ENCODE measurements around the gene TMEM45A.

DNA sequence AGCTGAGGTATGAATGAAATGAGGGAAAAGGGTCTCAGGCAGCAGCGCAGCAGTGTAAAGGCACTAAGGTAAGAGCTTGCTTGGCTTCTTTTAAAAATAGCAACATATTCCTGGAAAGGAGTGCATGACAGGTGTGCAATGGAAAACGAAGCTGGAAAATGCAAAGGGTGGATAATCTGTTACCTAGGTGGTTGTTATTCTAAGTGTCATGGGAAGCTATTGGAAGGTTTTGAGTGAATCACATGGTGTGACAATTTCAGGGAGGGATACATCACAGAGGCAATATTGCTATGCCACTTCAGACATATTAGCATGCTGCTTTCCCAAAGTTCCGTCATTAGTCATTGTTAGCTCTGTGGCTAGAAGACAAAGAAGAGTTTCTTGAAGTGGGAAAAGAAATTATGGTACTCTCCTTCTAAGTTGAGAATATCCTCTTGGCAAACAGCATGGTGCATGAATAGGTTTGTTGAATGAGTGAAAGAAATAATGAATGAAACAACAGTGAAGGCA, 28.7 kb upstream of the TMEM45A start:
- TF ChIP-seq, protein P1, sequence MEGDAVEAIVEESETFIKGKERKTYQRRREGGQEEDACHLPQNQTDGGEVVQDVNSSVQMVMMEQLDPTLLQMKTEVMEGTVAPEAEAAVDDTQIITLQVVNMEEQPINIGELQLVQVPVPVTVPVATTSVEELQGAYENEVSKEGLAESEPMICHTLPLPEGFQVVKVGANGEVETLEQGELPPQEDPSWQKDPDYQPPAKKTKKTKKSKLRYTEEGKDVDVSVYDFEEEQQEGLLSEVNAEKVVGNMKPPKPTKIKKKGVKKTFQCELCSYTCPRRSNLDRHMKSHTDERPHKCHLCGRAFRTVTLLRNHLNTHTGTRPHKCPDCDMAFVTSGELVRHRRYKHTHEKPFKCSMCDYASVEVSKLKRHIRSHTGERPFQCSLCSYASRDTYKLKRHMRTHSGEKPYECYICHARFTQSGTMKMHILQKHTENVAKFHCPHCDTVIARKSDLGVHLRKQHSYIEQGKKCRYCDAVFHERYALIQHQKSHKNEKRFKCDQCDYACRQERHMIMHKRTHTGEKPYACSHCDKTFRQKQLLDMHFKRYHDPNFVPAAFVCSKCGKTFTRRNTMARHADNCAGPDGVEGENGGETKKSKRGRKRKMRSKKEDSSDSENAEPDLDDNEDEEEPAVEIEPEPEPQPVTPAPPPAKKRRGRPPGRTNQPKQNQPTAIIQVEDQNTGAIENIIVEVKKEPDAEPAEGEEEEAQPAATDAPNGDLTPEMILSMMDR (IDR thresholded peaks at IDR 0.05), result no peak
- no peak for TF ChIP-seq ZBTB21 (CRISPR knock-in tag; IDR thresholded peaks at IDR 0.05; ENCODE audit: borderline replicate concordance)
- no peak for TF ChIP-seq MLX (CRISPR knock-in tag; IDR thresholded peaks at IDR 0.05)
- no peak for TF ChIP-seq ATF3 (CRISPR knock-in tag; conservative IDR thresholded peaks at IDR 0.05)
- no peak for TF ChIP-seq ATF1 (CRISPR knock-in tag; IDR thresholded peaks at IDR 0.05)
- TF ChIP-seq USF2 (CRISPR knock-in tag; IDR thresholded peaks at IDR 0.05), result no peak
- no peak for TF ChIP-seq FOXK1 (CRISPR knock-in tag; IDR thresholded peaks at IDR 0.05)
- TF ChIP-seq CREB1 (CRISPR knock-in tag; IDR thresholded peaks at IDR 0.05), result no peak
- TF ChIP-seq, protein P2, sequence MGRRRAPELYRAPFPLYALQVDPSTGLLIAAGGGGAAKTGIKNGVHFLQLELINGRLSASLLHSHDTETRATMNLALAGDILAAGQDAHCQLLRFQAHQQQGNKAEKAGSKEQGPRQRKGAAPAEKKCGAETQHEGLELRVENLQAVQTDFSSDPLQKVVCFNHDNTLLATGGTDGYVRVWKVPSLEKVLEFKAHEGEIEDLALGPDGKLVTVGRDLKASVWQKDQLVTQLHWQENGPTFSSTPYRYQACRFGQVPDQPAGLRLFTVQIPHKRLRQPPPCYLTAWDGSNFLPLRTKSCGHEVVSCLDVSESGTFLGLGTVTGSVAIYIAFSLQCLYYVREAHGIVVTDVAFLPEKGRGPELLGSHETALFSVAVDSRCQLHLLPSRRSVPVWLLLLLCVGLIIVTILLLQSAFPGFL (CRISPR knock-in tag; IDR thresholded peaks at IDR 0.05; ENCODE audit: borderline replicate concordance), result no peak
- TF ChIP-seq, protein P3, sequence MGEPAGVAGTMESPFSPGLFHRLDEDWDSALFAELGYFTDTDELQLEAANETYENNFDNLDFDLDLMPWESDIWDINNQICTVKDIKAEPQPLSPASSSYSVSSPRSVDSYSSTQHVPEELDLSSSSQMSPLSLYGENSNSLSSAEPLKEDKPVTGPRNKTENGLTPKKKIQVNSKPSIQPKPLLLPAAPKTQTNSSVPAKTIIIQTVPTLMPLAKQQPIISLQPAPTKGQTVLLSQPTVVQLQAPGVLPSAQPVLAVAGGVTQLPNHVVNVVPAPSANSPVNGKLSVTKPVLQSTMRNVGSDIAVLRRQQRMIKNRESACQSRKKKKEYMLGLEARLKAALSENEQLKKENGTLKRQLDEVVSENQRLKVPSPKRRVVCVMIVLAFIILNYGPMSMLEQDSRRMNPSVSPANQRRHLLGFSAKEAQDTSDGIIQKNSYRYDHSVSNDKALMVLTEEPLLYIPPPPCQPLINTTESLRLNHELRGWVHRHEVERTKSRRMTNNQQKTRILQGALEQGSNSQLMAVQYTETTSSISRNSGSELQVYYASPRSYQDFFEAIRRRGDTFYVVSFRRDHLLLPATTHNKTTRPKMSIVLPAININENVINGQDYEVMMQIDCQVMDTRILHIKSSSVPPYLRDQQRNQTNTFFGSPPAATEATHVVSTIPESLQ (CRISPR knock-in tag; IDR thresholded peaks at IDR 0.05), result no peak
- TF ChIP-seq NR2C2 (CRISPR knock-in tag; IDR thresholded peaks at IDR 0.05), result no peak
- TF ChIP-seq SMAD3 (CRISPR knock-in tag; IDR thresholded peaks at IDR 0.05; ENCODE audit: borderline replicate concordance), result no peak
- no peak for TF ChIP-seq NFYB (CRISPR knock-in tag; conservative IDR thresholded peaks at IDR 0.05; ENCODE audit: low read depth)
- TF ChIP-seq, protein P4, sequence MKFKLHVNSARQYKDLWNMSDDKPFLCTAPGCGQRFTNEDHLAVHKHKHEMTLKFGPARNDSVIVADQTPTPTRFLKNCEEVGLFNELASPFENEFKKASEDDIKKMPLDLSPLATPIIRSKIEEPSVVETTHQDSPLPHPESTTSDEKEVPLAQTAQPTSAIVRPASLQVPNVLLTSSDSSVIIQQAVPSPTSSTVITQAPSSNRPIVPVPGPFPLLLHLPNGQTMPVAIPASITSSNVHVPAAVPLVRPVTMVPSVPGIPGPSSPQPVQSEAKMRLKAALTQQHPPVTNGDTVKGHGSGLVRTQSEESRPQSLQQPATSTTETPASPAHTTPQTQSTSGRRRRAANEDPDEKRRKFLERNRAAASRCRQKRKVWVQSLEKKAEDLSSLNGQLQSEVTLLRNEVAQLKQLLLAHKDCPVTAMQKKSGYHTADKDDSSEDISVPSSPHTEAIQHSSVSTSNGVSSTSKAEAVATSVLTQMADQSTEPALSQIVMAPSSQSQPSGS (CRISPR knock-in tag; IDR thresholded peaks at IDR 0.05; ENCODE audit: borderline replicate concordance, low read depth), result no peak
